Measurements from ENCODE around the gene GRM7.

DNA sequence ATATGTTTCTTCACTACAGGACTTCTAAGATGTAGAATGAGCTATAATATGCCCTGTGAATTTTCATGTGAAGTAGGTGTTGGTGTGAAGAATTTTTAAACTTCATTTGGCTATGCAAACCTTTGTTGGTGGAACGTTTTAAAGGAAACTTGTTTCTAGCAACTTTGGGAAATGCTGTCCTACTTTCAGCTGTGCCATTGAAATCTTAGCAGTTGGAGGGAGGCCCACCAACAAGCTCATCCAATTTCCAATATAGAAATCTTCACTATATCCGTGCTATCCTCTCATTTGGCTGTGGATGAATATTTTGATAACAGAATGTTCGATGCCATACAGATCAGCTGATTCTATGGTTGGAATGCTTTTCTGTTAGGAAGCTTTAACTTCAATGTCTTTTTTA lies 51.3 kb downstream of the GRM7 start:
- TF ChIP-seq CTCF (IDR thresholded peaks at IDR 0.05 in 4 of 5, conservative IDR thresholded peaks at IDR 0.05 in 1 of 5) = no peak
- TF ChIP-seq POLR2A (IDR thresholded peaks at IDR 0.05) = no peak

Data from gastrocnemius medialis (tissue), 4 donors.